ENCODE results near the gene NSRP1. TPM values are rescaled to one million over a fixed set of nuclear protein-coding genes. Genes with fewer than 3 reads are reported as not detected.
"Not testable (repeated sequence)": the region's sequence is repeated elsewhere in the genome, so short reads cannot be mapped to it uniquely, and the experiment has no call there.

NSRP1 gene
- total RNA-seq, 1 donor from 2014 or later = 33.1 TPM

- intact Hi-C loops (cut with DNase I) = no loop called here
- Histone ChIP-seq H3K27ac (no peak overlapping the region), H3K27me3 (ENCODE audit: low read depth) (no peaks in the 10 kb centered on the region), H3K4me3 (no peak overlapping the region), H3K4me1 (peaks cover 6% of the 10 kb centered on the region), H3K36me3 (peaks cover 34% of the 10 kb centered on the region), H3K9me3 (no peaks in the 10 kb centered on the region)
- ATAC-seq (no peak), DNase-seq (no peak)
- TF ChIP-seq, protein P1, sequence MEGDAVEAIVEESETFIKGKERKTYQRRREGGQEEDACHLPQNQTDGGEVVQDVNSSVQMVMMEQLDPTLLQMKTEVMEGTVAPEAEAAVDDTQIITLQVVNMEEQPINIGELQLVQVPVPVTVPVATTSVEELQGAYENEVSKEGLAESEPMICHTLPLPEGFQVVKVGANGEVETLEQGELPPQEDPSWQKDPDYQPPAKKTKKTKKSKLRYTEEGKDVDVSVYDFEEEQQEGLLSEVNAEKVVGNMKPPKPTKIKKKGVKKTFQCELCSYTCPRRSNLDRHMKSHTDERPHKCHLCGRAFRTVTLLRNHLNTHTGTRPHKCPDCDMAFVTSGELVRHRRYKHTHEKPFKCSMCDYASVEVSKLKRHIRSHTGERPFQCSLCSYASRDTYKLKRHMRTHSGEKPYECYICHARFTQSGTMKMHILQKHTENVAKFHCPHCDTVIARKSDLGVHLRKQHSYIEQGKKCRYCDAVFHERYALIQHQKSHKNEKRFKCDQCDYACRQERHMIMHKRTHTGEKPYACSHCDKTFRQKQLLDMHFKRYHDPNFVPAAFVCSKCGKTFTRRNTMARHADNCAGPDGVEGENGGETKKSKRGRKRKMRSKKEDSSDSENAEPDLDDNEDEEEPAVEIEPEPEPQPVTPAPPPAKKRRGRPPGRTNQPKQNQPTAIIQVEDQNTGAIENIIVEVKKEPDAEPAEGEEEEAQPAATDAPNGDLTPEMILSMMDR (IDR thresholded peaks at IDR 0.05) = no peak
Measured at GRCh38 chr17:30130121-30130520, 13.5 kb downstream of the NSRP1 start.

DNA sequence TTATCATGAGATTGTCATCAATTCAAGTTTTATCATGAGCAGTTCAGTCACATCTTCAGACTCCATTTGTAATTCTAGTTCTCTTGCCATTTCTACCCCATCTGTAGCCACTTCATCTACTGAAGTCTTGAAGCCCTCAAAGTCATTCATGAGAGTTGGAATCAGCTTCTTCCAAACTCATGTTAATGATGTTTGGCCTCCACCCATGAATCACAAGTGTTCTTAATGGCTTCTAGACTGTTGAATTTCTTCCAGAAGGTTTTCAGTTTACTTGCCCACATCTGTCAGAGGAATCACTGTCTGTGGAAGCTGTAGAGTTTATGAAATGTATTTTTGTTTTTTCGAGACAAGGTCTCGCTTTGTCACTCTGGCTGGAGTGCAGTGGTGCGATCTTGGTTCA, 16.0 kb downstream of the NSRP1 start:
- Histone ChIP-seq H3K4me3 (no peak overlapping the region), H3K27me3 (ENCODE audit: low read depth) (no peaks in the 10 kb centered on the region), H3K36me3 (peaks cover 30% of the 10 kb centered on the region), H3K9me3 (no peaks in the 10 kb centered on the region), H3K4me1 (no peaks in the 10 kb centered on the region), H3K27ac (no peak overlapping the region)
- TF ChIP-seq, protein P1 (IDR thresholded peaks at IDR 0.05) = no peak
- intact Hi-C loops (cut with DNase I) = no loop called here
- DNase-seq (no peak), ATAC-seq (no peak)

GRCh38 chr17:30133197-30133596, 16.6 kb downstream of the NSRP1 start:
- Histone ChIP-seq H3K4me1 (peaks cover 6% of the 10 kb centered on the region), H3K4me3 (no peak overlapping the region), H3K27ac (no peak overlapping the region), H3K27me3 (ENCODE audit: low read depth) (no peaks in the 10 kb centered on the region), H3K36me3 (peaks cover 24% of the 10 kb centered on the region), H3K9me3 (no peaks in the 10 kb centered on the region)
- intact Hi-C loops (cut with DNase I) = no loop called here
- no peak for DNase-seq
- ATAC-seq = no peak
- TF ChIP-seq, protein P1 (IDR thresholded peaks at IDR 0.05) = no peak

DNA sequence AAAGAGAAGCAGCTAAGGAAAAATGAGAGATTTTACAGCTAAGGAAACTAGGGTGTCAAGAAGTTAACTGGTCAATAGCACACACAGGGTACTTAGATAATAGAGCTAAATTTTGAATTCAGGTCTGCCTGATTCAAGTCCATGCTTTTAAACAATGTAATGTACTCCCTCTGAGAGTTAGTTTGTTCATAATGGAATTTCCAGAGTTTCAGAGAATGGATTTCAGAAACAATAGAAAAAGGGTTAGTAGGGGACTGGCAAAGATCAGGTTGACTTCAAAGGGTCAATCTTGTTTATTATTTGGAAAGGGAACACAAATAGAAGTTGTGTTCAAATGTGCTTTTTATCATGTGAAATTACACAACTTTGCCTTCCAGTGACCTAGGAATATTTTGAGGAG, 17.9 kb downstream of the NSRP1 start:
- TF ChIP-seq, protein P1 (IDR thresholded peaks at IDR 0.05) = no peak
- Histone ChIP-seq H3K9me3 (no peaks in the 10 kb centered on the region), H3K4me1 (peaks cover 7% of the 10 kb centered on the region), H3K4me3 (no peak overlapping the region), H3K27ac (no peak overlapping the region), H3K27me3 (ENCODE audit: low read depth) (no peaks in the 10 kb centered on the region), H3K36me3 (peaks cover 16% of the 10 kb centered on the region)
- intact Hi-C loops (cut with DNase I) = no loop called here
- no peak for ATAC-seq
- no peak for DNase-seq

DNA sequence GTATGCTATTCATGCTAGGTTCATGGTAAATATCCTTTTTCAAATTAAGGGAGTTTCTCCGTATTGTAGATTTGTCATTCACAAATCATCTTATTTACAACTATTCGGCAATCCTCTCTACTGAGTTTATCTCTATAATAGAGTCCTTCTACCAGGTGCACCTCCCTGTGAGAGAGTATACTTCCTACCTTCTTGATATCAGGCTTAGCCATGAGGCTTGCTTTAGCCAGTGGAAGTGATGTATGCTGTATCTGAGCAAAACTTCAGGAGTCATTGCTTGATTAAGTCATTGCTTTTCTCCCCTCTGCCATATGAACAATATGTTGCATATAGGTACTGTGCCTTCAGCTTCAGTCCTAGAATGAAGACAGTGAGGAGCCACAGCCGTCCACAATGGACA, 20.5 kb downstream of the NSRP1 start:
- DNase-seq (no peak), ATAC-seq (no peak)
- H3K27me3 ChIP-seq (ENCODE audit: low read depth) = no peaks in the 10 kb centered on the region
- peaks cover 7% of the 10 kb centered on the region for H3K4me1 ChIP-seq
- H3K9me3 ChIP-seq = no peaks in the 10 kb centered on the region
- TF ChIP-seq, protein P1 (IDR thresholded peaks at IDR 0.05) = no peak
- H3K36me3 ChIP-seq = no peaks in the 10 kb centered on the region
- H3K4me3 ChIP-seq = no peak overlapping the region
- intact Hi-C loops (cut with DNase I) = no loop called here
- H3K27ac ChIP-seq = no peak overlapping the region

- DNase-seq; H3K4me1 ChIP-seq; H3K27me3 ChIP-seq (ENCODE audit: low read depth); H3K9me3 ChIP-seq; H3K4me3 ChIP-seq; intact Hi-C loops (cut with DNase I); H3K27ac ChIP-seq; ATAC-seq: not testable (repeated sequence)
- H3K36me3 ChIP-seq = peaks cover 11% of the 10 kb centered on the region
Measured at GRCh38 chr17:30147860-30148259, 31.2 kb downstream of the NSRP1 start.
